ENCODE measurements around the gene FXYD7. TPM values are rescaled to one million over a fixed set of nuclear protein-coding genes. Genes with fewer than 3 reads are reported as not detected.

FXYD7 gene
- total and polyA plus RNA-seq, 2 of the 13 experiments (the other 11 are each of a cell fraction or from before 2014, with no cell fraction given) = 0.55 TPM; not detected in 1

GRCh38 chr19:35174226-35174625 lies 31.2 kb downstream of the FXYD7 start:
- ATAC-seq (no peak), DNase-seq (ENCODE audit: low spot score) (no peak), FAIRE-seq (no peak)
- Histone ChIP-seq H3K9me3 (ENCODE audit: low read length) (no peaks in the 10 kb centered on the region), H3K27ac (ENCODE audit: extremely low read length, insufficient read depth, low read length) (no peak overlapping the region), H3K4me2 (ENCODE audit: low read depth, low read length) (no peak overlapping the region), H3K79me2 (ENCODE audit: insufficient read depth, low read length) (no peaks in the 10 kb centered on the region), H3K4me1 (ENCODE audit: insufficient read depth, low read length) (no peaks in the 10 kb centered on the region), H3K9ac (ENCODE audit: insufficient read depth, low read depth, low read length) (no peak overlapping the region), H3K27me3 (ENCODE audit: control insufficient read depth in 1 of 2, insufficient read depth in 2 of 2, low read length in 2 of 2) (peaks cover 0 to 6% of the 10 kb centered on the region in 2 experiments; a peak in 3 of 5 replicates), H3K4me3 (replicated peaks in 1 of 3; ENCODE audit: insufficient read depth in 1 of 3, low read depth in 2 of 3, low read length in 3 of 3) (no peak overlapping the region), H3K36me3 (replicated peaks in 1 of 2; ENCODE audit: control insufficient read depth in 1 of 2, insufficient read depth in 2 of 2, low read length in 2 of 2) (no peaks in the 10 kb centered on the region), H2AFZ (ENCODE audit: low read length) (no peak overlapping the region), H4K20me1 (ENCODE audit: insufficient read depth, low read length) (no peaks in the 10 kb centered on the region)
- intact Hi-C loops (cut with micrococcal nuclease; ENCODE audit: unreplicated experiment) (no loop called here), in situ Hi-C loops (cut with HindIII; ENCODE audit: extremely low pct_ligation_motif_present, low pct_unique_long_range_greater_than_20kb) (no loop called here)
- POLR2A ChIA-PET = no interaction called here
- CTCF ChIA-PET (ENCODE audit: low intra/inter-chr PET ratio, low total read pairs) = no interaction called here
- TF ChIP-seq ZNF75D (CRISPR knock-in tag; IDR thresholded peaks at IDR 0.05; ENCODE audit: borderline replicate concordance) = no peak
- no peak for TF ChIP-seq SIN3A (IDR thresholded peaks at IDR 0.05; ENCODE audit: borderline replicate concordance, low read depth, low read length)
- no peak for TF ChIP-seq ZNF260 (CRISPR knock-in tag; IDR thresholded peaks at IDR 0.05; ENCODE audit: borderline replicate concordance, low read depth)
- no peak for TF ChIP-seq NR2F1 (CRISPR knock-in tag; IDR thresholded peaks at IDR 0.05)
- WGBS (ENCODE audit: low lambda C conversion rate) = 88% methylated on average over 6 of the region's 6 CpGs
- no TSS peak for BruUV-seq (replicated peaks)

GRCh38 chr19:35176181-35176570 lies 33.1 kb downstream of the FXYD7 start:
- no peak overlapping the region for H3K4me3 ChIP-seq (replicated peaks in 1 of 3; ENCODE audit: insufficient read depth in 1 of 3, low read depth in 2 of 3, low read length in 3 of 3)
- POLR2A ChIA-PET = no interaction called here
- ATAC-seq (no peak), DNase-seq (ENCODE audit: low spot score) (no peak), FAIRE-seq (no peak)
- H3K27me3 ChIP-seq (ENCODE audit: control insufficient read depth in 1 of 2, insufficient read depth in 2 of 2, low read length in 2 of 2) = peaks cover 0 to 6% of the 10 kb centered on the region in 2 experiments; a peak in 2 of 5 replicates
- H3K4me1 ChIP-seq (ENCODE audit: insufficient read depth, low read length) = no peaks in the 10 kb centered on the region
- no TSS peak for BruUV-seq (replicated peaks)
- H3K9ac ChIP-seq (ENCODE audit: insufficient read depth, low read depth, low read length) = no peak overlapping the region
- no peak for TF ChIP-seq HOXD1 (CRISPR knock-in tag; IDR thresholded peaks at IDR 0.05)
- no peak for TF ChIP-seq ZNF687 (CRISPR knock-in tag; IDR thresholded peaks at IDR 0.05)
- TF ChIP-seq YEATS2 (CRISPR knock-in tag; IDR thresholded peaks at IDR 0.05; ENCODE audit: borderline replicate concordance) = no peak
- no peak for TF ChIP-seq DZIP1 (CRISPR knock-in tag; IDR thresholded peaks at IDR 0.05)
- WGBS (ENCODE audit: low lambda C conversion rate) = 42% methylated on average over 3 of the region's 3 CpGs
- H2AFZ ChIP-seq (ENCODE audit: low read length) = no peak overlapping the region
- H3K36me3 ChIP-seq (replicated peaks in 1 of 2; ENCODE audit: control insufficient read depth in 1 of 2, insufficient read depth in 2 of 2, low read length in 2 of 2) = no peaks in the 10 kb centered on the region
- H3K79me2 ChIP-seq (ENCODE audit: insufficient read depth, low read length) = no peaks in the 10 kb centered on the region
- in situ Hi-C loops (cut with HindIII; ENCODE audit: extremely low pct_ligation_motif_present, low pct_unique_long_range_greater_than_20kb) (no loop called here), intact Hi-C loops (cut with micrococcal nuclease; ENCODE audit: unreplicated experiment) (no loop called here)
- no peak overlapping the region for H3K27ac ChIP-seq (ENCODE audit: extremely low read length, insufficient read depth, low read length)
- CTCF ChIA-PET (ENCODE audit: low intra/inter-chr PET ratio, low total read pairs) = no interaction called here
- no peaks in the 10 kb centered on the region for H4K20me1 ChIP-seq (ENCODE audit: insufficient read depth, low read length)
- H3K9me3 ChIP-seq (ENCODE audit: low read length) = no peaks in the 10 kb centered on the region
- H3K4me2 ChIP-seq (ENCODE audit: low read depth, low read length) = no peak overlapping the region

Measured in HepG2 (cell line).